NCI-H2171 (cell line): ENCODE results near the gene DNAAF5.

Experiments used
- DNase-seq: peaks from one replicate; lab custom pipeline; 2025; lab: John Stamatoyannopoulos, UW

Gene DNAAF5

GRCh38 chr7:815284-816216 is 89.1 kb downstream of the DNAAF5 start:
- DNase-seq, result peak; percentile 65

- DNase-seq, result peak; percentile 98
Measured at GRCh38 chr7:816300-816750, 89.8 kb downstream of the DNAAF5 start.

GRCh38 chr7:816751-817671 is 90.5 kb downstream of the DNAAF5 start:
- DNase-seq, result no peak

- no peak for DNase-seq
Measured at GRCh38 chr7:818031-818699, 91.7 kb downstream of the DNAAF5 start.

- DNase-seq, result no peak
Measured at GRCh38 chr7:820341-820740, 93.8 kb downstream of the DNAAF5 start.

- no peak for DNase-seq
Measured at GRCh38 chr7:821688-822087, 95.2 kb downstream of the DNAAF5 start.

- no peak for DNase-seq
Measured at GRCh38 chr7:822692-823276, 96.3 kb downstream of the DNAAF5 start.

- DNase-seq, result no peak
Measured at GRCh38 chr7:823649-824048, 97.2 kb downstream of the DNAAF5 start.

GRCh38 chr7:824081-824480 is 97.6 kb downstream of the DNAAF5 start:
- no peak for DNase-seq

GRCh38 chr7:824664-825063 is 98.2 kb downstream of the DNAAF5 start:
- DNase-seq, result no peak

GRCh38 chr7:825386-825785 is 98.9 kb downstream of the DNAAF5 start:
- no peak for DNase-seq

- no peak for DNase-seq
Measured at GRCh38 chr7:826230-826917, 99.9 kb downstream of the DNAAF5 start.

GRCh38 chr7:828793-829561 is 102.5 kb downstream of the DNAAF5 start:
- no peak for DNase-seq

GRCh38 chr7:830069-830468 is 103.6 kb downstream of the DNAAF5 start:
- DNase-seq, result peak; percentile 32

- DNase-seq, result no peak
Measured at GRCh38 chr7:831596-832166, 105.2 kb downstream of the DNAAF5 start.

- no peak for DNase-seq
Measured at GRCh38 chr7:832167-832967, 105.9 kb downstream of the DNAAF5 start, which contains the start of gene SUN1. Gene SUN1 (plus strand): TSS chr7:832476. CDS start chr7:832525, 49 bp downstream.

- no peak for DNase-seq
Measured at GRCh38 chr7:832968-833424, 106.5 kb downstream of the DNAAF5 start.

- DNase-seq, result no peak
Measured at GRCh38 chr7:833601-834258, 107.2 kb downstream of the DNAAF5 start.
